Measurements from ENCODE around the gene NUBP1.
"Not testable (repeated sequence)": the region's sequence is repeated elsewhere in the genome, so short reads cannot be mapped to it uniquely, and the experiment has no call there.

The NUBP1 gene

GRCh38 chr16:10751291-10751697, 7.7 kb downstream of the NUBP1 start:
- DNase-seq (ENCODE audit: low read depth): no peak

GRCh38 chr16:10752843-10753523, 9.3 kb downstream of the NUBP1 start:
- no peak for DNase-seq (ENCODE audit: low read depth)

GRCh38 chr16:10753670-10754069, 10.0 kb downstream of the NUBP1 start:
- no peak for DNase-seq (ENCODE audit: low read depth)

GRCh38 chr16:10754941-10755340, 11.3 kb downstream of the NUBP1 start:
- DNase-seq (ENCODE audit: low read depth): peak; percentile 71

GRCh38 chr16:10756574-10756973, 12.9 kb downstream of the NUBP1 start:
- peak; percentile 34 for DNase-seq (ENCODE audit: low read depth)

- no peak for DNase-seq (ENCODE audit: low read depth)
Measured at GRCh38 chr16:10760858-10761257, 17.2 kb downstream of the NUBP1 start.

GRCh38 chr16:10761373-10761772, 17.7 kb downstream of the NUBP1 start:
- DNase-seq (ENCODE audit: low read depth): no peak

- no peak for DNase-seq (ENCODE audit: low read depth)
Measured at GRCh38 chr16:10762336-10763016, 18.8 kb downstream of the NUBP1 start.

GRCh38 chr16:10763456-10763855, 19.8 kb downstream of the NUBP1 start:
- no peak for DNase-seq (ENCODE audit: low read depth)

- DNase-seq (ENCODE audit: low read depth): no peak
Measured at GRCh38 chr16:10765772-10766171, 22.1 kb downstream of the NUBP1 start.

GRCh38 chr16:10767127-10767526, 23.5 kb downstream of the NUBP1 start:
- no peak for DNase-seq (ENCODE audit: low read depth)

- no peak for DNase-seq (ENCODE audit: low read depth)
Measured at GRCh38 chr16:10769381-10769780, 25.7 kb downstream of the NUBP1 start.

- DNase-seq (ENCODE audit: low read depth): no peak
Measured at GRCh38 chr16:10770907-10771306, 27.3 kb downstream of the NUBP1 start.

- no peak for DNase-seq (ENCODE audit: low read depth)
Measured at GRCh38 chr16:10776280-10776679, 32.6 kb downstream of the NUBP1 start.

- not testable (repeated sequence) for DNase-seq (ENCODE audit: low read depth)
Measured at GRCh38 chr16:10776923-10777322, 33.3 kb downstream of the NUBP1 start.

GRCh38 chr16:10777356-10777755, 33.7 kb downstream of the NUBP1 start:
- no peak for DNase-seq (ENCODE audit: low read depth)

- DNase-seq (ENCODE audit: low read depth): not testable (repeated sequence)
Measured at GRCh38 chr16:10779908-10780307, 36.3 kb downstream of the NUBP1 start.

- no peak for DNase-seq (ENCODE audit: low read depth)
Measured at GRCh38 chr16:10780628-10781027, 37.0 kb downstream of the NUBP1 start.

- no peak for DNase-seq (ENCODE audit: low read depth)
Measured at GRCh38 chr16:10782628-10783027, 39.0 kb downstream of the NUBP1 start.

GRCh38 chr16:10787304-10787703, 43.7 kb downstream of the NUBP1 start:
- no peak for DNase-seq (ENCODE audit: low read depth)

- not testable (repeated sequence) for DNase-seq (ENCODE audit: low read depth)
Measured at GRCh38 chr16:10788630-10789029, 45.0 kb downstream of the NUBP1 start.

- DNase-seq (ENCODE audit: low read depth): no peak
Measured at GRCh38 chr16:10791048-10791447, 47.4 kb downstream of the NUBP1 start.

- no peak for DNase-seq (ENCODE audit: low read depth)
Measured at GRCh38 chr16:10799736-10800135, 56.1 kb downstream of the NUBP1 start.

GRCh38 chr16:10805334-10805733, 61.7 kb downstream of the NUBP1 start:
- no peak for DNase-seq (ENCODE audit: low read depth)
